T-helper 1 cell treated with Interleukin-12 subunit alpha and Interleukin-12 subunit beta and Interleukin-4 antibody, amounts not matched to agents 30 ng/mL and 1 ng/mL, for 36 hours (primary cell): ENCODE measurements around the gene PTPRN2. TPM values are rescaled to one million over a fixed set of nuclear protein-coding genes. Genes with fewer than 3 reads are reported as not detected.
"Not testable (repeated sequence)": the region's sequence is repeated elsewhere in the genome, so short reads cannot be mapped to it uniquely, and the experiment has no call there.

Experiments used
- intact Hi-C: fragments of 100-400 bp; cut with micrococcal nuclease; formaldehyde crosslinking; loops from one replicate; pipeline ENCODE4 v1.15.1; 2024
- total RNA-seq: library from RNA; stranded (reverse); gene quantifications from 2 replicates; pipeline ENCODE4 v1.2.3, GENCODE V29; 2022

Gene PTPRN2
- total RNA-seq, 1 donor from 2014 or later: 2.9 TPM

DNA sequence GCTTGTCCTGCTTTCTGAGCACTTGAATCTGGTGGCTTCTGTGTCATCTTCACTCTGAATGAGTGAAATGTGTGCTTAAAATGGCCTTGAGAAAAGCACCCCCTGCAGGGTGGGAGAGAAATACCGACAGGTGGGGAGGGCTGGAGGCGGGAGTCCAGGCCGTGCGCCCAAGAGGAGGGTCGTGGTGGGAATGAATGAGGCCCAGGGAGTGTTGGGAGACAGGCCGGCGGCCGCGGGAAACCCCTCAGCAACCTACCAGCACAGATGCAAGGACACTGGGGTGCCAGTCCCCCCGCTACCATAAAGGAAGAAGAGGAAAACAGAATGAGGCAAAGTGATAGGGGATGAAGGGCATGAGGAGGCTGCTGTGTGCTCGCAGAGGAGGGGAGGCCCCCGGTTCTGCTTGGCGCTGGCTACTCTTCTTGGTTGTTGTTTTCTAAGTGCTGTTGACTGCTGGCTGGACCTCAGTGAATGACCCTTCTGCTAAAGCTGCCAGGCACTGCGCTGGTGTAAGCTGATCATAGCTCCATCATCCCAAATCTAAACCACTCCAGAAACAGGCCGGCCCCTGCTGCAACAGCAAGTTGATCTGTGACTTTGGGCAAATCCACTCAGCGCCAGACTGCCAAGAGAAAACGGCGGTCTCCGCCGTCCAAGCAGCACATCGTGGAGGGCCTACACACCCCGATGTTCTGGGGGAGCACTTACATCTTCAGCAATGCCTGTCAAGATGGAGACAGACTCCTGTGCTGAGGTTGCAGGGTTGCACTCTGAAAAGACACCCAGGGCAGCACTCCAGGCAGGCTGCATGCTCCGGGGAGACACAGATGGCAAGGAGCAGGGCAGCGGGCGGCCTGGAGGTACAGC, 872.3 kb downstream of the PTPRN2 start:
- intact Hi-C loops: loop anchor here (1.0 kb wide), 1 partner anchor 282 kb away; no protein-coding TSS in a partner anchor

- intact Hi-C loops: loop anchor here (1.0 kb wide), 1 partner anchor 281 kb away; no protein-coding TSS in a partner anchor
Measured at GRCh38 chr7:157714166-157715070, 873.2 kb downstream of the PTPRN2 start.

GRCh38 chr7:157713591-157713990, 874.0 kb downstream of the PTPRN2 start:
- intact Hi-C loops: no loop called here

GRCh38 chr7:157712666-157713235, 874.9 kb downstream of the PTPRN2 start:
- intact Hi-C loops: no loop called here

DNA sequence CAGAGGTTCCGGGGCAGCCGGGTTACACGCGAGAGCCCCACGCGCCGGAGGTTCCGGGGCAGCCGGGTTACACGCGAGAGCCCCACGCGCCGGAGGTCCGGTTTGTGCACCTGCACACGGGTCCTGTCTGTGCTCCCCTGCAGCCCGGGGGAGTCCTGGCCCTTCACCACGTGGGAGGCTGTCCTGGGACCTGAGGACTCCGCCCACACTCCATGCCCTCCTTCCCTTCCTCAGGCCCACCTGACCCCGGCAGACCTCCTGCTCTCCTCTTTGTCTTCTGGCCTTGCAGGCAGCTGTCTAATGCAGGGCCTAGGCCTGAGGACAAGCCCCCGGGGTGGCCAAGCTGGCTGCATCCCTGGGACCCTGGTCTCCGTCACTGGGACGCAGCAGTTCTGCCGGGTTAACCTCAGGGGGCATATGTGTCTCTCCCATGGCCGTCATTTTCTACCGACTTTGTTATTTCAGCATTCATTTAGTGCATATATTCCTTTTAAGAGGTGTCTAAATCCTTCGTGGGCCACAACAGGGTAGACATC, 876.2 kb downstream of the PTPRN2 start:
- intact Hi-C loops: no loop called here

GRCh38 chr7:157710396-157710795, 877.2 kb downstream of the PTPRN2 start:
- intact Hi-C loops: no loop called here

DNA sequence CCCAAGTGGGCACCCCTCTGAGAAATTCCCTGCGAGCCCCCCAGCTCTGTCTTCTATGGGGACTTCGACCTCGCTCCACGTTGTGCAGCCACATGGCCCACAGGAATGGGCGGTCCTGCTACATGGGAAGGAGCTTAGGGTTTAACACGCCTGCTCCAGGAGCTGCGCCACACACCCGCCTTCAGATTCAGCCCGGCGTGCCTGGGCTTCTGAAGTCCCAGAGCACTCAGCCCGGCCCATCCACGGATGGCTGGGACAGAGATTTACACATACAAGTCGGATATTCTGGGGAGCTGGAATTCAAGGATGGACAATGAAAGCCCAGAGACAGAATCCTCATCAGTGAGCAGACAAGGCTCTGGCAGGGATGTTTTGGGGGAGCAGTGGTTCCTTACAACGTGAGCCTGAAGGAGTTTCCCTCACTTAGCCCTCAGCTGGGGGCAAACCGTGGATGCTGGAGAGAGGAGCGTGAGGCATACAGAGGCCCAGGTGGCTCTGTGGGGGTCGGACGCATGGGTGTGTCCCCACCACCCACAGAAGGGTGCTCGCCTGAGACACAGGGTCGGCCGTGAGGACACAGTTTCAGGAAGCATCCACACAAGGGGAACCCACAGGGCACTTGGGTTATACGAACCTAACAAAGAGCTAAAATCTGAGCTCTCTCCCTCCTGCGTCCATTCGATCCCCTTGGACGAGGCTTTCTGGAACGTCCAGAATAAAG, 877.9 kb downstream of the PTPRN2 start:
- intact Hi-C loops: no loop called here

- intact Hi-C loops: no loop called here
Measured at GRCh38 chr7:157708919-157709295, 878.7 kb downstream of the PTPRN2 start.

DNA sequence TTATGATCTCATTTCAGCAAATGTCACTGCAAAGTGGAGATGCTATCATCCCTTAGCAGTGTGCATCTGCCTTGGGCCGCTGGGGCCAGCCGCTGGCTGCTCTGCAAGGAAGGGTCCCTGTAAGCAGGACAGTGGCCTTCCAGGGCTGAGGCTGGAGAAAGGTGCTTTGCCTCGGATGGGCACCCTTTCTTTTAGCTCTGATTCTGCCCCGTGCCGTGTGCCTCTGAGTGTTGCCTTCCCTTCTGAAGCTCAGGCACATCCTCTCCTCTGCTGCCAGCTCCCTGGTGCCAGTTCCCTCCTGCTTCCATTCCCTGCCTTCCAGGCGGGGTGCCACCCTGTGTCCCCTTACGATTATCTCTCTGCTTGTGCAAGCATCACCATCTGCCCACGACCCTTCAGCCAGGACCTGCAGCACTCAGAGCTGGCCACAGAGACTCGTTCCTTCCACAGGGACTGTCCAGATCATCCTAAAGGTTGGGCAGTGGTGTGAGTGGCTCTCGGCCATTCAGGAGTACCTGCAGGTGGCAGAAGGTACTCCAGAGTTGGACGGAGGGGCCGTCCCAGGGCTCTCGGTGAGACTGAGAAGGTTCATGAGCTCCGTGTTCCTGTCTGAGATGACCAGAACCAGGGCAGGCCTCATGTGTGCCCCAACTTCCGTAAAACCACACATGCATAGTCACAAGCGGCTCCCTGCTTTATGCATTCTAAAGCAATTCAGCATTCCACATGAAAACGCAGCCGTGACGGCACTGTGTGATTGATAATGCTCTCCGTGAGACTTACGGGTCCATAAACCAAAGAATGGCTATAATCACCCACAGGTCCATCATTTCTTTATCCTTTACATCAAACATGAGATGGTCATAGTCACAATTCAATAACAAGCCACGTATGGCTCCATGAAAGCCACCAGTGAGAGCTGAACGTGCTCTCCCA, 879.4 kb downstream of the PTPRN2 start:
- intact Hi-C loops: no loop called here

DNA sequence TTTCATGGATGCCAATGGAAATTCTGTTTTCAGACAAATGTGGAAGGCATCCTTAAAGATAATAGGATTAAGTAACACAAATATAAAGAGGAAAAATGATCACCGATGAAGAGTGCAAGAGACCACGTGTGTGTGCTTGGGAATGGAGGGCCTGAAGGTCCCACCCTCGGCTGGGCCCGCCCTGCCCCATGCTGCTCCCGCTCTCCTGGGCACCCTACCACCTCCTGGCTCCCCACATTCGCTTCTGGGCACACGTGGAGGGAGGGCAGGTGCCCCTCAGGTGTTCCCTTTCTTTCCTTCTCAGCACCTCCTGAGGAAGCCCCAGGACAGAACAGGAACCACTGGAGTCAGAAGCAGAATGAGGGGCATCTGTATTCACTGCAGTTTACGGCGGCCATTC, 883.3 kb downstream of the PTPRN2 start:
- intact Hi-C loops: no loop called here

DNA sequence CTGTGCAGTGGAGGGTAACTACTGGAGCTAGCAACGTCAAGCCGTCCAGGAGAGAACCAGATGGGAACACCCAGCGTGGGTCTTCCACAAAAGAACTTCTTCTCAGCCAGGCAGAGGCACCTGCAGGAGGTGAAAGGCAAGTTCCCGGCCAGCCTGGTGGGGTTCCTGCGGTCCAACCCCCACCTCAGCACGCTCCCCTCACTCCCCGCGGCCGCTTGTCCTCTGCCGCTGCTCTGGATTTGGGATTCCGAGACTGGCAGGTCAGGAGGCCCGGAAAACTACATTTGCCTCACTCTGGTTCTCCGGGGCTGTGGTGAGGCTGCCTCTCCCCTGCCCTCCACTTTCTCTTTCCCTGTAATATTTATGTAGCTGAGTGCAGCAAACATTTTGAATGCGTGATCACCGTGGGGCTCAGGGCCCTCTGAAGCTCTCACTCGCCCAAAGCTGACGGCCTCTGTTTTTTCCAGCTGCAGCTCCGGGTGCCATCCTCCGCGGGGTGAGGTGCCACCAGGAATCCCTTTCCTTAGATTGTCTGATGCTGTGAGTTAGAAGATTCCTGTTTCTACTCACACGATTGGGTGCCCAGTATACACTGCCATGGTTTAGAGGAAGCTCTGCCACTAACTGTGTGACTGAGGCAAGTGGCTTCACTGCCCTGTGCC, 884.0 kb downstream of the PTPRN2 start:
- intact Hi-C loops: no loop called here

DNA sequence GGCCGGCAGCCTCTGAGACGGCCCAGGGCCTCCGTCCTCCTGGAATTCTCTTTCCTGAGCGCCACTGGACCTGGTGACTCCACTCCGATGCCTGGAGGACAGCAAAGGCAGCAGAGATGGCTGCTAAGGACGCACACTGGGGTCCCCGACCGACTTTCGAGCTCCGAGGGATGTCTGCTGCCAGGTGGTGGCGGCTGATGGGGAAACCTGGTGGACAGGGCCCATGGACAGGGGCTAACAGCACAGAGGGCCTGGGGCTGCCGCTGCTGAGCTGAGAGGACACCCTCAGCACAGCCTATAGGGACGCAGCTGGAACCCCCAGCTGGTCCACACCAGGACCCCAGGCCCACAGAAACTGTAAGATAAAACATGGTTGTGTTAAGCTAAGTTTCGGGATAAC, 884.5 kb downstream of the PTPRN2 start:
- intact Hi-C loops: no loop called here

DNA sequence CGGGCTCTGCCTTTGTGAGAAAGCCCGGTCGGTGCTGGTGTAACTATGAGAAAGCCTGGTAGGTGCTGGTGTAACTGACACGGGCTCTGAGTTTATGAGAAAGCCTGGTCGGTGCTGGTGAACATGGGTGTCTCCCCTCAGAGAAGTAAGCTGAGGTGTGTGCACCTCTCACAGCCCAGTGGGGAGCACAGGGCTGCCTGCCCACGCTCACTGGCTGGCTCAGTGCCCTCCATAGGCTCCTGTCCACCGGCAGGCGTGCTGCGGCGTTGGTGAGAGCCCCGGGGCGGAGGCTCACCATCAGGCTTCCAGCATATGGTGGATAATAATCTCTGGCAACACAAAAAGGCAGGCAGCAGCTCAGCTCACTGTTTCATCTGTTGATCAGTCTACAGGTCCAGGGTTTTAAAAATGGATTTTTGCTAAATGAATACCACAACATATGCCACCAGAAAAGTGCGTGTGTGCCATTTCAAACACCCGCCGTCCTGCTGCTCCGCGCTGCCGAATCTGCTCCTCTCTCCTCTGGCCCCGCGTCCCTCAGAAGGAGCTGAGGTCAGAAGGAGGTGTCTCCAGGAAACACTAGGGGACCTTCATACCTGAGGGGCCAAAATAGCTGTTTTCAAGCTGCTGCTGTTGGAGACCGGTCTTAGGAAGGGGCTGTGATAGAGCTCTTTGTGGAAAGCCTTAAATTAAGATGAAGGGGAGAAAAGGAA, 885.2 kb downstream of the PTPRN2 start:
- intact Hi-C loops: no loop called here

- intact Hi-C loops: not testable (repeated sequence)
Measured at GRCh38 chr7:157701395-157702180, 886.0 kb downstream of the PTPRN2 start.

- intact Hi-C loops: no loop called here
Measured at GRCh38 chr7:157700231-157701005, 887.2 kb downstream of the PTPRN2 start.

- intact Hi-C loops: no loop called here
Measured at GRCh38 chr7:157699357-157700013, 888.1 kb downstream of the PTPRN2 start.
